OCI-LY1 (cell line): ENCODE measurements around the gene PAPOLB.

Experiments
- EZH2 ChIP-seq: fragments of 200-600 bp; sonication (generic), shearing (Covaris generic); IDR thresholded peaks from 2 replicates; pipeline ENCODE4 v1.8.0; 2017; ENCODE audit warnings: borderline replicate concordance, mixed run types, mild to moderate bottlenecking, antibody characterized with exemption, low read length, moderate library complexity, mixed read lengths
- TF ChIP-seq, protein P1 (sequence below): fragments of 200-600 bp; sonication (generic), shearing (Covaris generic); IDR thresholded peaks from 2 replicates; pipeline ENCODE4 v1.5.1; 2017; ENCODE audit warnings: mild to moderate bottlenecking, antibody characterized with exemption, low read length, moderate library complexity, mixed read lengths

DNA sequence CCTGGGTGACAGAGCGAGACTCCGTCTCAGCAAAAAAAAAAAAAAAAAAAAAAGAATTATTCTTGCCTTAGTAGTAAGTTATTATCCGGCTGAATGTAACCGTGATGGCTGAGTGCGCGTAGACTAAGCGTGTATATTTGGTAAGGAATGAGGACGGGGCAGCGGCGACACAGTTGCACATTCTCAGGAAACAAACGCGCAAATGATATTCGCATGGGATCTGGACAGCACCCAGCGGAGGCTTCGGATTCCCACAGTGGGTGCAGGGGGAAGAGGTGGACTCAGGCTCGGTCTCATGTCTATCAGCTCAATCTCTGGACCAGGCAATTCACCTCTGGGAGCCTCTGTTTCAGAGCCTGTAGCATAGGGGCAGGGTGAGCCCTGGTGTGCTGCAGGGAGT, 29.1 kb downstream of the PAPOLB start:
- TF ChIP-seq, protein P1, sequence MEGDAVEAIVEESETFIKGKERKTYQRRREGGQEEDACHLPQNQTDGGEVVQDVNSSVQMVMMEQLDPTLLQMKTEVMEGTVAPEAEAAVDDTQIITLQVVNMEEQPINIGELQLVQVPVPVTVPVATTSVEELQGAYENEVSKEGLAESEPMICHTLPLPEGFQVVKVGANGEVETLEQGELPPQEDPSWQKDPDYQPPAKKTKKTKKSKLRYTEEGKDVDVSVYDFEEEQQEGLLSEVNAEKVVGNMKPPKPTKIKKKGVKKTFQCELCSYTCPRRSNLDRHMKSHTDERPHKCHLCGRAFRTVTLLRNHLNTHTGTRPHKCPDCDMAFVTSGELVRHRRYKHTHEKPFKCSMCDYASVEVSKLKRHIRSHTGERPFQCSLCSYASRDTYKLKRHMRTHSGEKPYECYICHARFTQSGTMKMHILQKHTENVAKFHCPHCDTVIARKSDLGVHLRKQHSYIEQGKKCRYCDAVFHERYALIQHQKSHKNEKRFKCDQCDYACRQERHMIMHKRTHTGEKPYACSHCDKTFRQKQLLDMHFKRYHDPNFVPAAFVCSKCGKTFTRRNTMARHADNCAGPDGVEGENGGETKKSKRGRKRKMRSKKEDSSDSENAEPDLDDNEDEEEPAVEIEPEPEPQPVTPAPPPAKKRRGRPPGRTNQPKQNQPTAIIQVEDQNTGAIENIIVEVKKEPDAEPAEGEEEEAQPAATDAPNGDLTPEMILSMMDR = no peak
- TF ChIP-seq EZH2 = no peak
